NB4 (cell line): ENCODE results near the gene AR.

ENCODE experiments used
- DNase-seq: peaks from one replicate; pipeline ENCODE4 v3.0.0; 2010; ENCODE audit warnings: low read depth
- H3K4me3 ChIP-seq: one replicate; pipeline ENCODE4 v1.5.1; 2011; ENCODE audit warnings: mild to moderate bottlenecking, low read depth, low read length, moderate library complexity
- MAX ChIP-seq: IDR thresholded peaks from 2 replicates; pipeline ENCODE4 v1.6.1; 2011; ENCODE audit warnings: low read depth, low read length
- MYC ChIP-seq: IDR thresholded peaks from 2 replicates; pipeline ENCODE4 v1.6.1; 2011; ENCODE audit warnings: low read depth, low read length
- POLR2A ChIP-seq: IDR thresholded peaks from 2 replicates; pipeline ENCODE4 v1.6.1; 2011; ENCODE audit warnings: mild to moderate bottlenecking; ENCODE audit not compliant: insufficient read length; ENCODE audit errors: extremely low read depth
- TF ChIP-seq, protein P1 (sequence below): IDR thresholded peaks from one replicate; pipeline ENCODE4 v1.5.1; 2012; ENCODE audit warnings: low read depth, low read length

Gene AR

GRCh38 chrX:67523932-67524331 is 19.9 kb upstream of the AR start:
- TF ChIP-seq, protein P1, sequence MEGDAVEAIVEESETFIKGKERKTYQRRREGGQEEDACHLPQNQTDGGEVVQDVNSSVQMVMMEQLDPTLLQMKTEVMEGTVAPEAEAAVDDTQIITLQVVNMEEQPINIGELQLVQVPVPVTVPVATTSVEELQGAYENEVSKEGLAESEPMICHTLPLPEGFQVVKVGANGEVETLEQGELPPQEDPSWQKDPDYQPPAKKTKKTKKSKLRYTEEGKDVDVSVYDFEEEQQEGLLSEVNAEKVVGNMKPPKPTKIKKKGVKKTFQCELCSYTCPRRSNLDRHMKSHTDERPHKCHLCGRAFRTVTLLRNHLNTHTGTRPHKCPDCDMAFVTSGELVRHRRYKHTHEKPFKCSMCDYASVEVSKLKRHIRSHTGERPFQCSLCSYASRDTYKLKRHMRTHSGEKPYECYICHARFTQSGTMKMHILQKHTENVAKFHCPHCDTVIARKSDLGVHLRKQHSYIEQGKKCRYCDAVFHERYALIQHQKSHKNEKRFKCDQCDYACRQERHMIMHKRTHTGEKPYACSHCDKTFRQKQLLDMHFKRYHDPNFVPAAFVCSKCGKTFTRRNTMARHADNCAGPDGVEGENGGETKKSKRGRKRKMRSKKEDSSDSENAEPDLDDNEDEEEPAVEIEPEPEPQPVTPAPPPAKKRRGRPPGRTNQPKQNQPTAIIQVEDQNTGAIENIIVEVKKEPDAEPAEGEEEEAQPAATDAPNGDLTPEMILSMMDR = no peak
- TF ChIP-seq MYC (no peak), POLR2A (no peak), MAX (no peak)
- no peak overlapping the region for H3K4me3 ChIP-seq
- DNase-seq = no peak

DNA sequence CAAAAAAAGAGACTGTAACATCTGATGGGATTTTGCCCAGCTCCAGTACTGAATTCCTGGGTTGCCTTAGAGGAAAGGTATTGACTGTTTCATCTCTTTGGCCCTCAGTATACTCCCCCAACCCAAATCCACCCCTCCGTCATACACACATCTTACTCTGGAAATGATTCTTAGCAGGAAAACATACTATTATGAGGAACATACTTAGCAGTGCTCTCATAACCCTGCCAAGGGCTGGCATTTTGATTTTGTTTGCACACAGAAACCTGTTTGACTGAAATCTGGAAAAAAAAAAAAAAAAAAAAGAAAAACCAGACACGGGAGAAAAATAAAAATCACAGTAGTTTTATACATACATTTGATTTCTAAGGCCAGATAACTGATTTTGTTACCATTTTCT is 19.4 kb upstream of the AR start:
- no peak for TF ChIP-seq POLR2A
- H3K4me3 ChIP-seq = no peak overlapping the region
- no peak for DNase-seq

- H3K4me3 ChIP-seq = no peak overlapping the region
- TF ChIP-seq POLR2A (no peak), MYC (no peak), MAX (no peak)
- TF ChIP-seq, protein P1 = no peak
- DNase-seq = no peak
Measured at GRCh38 chrX:67524950-67525691, 18.7 kb upstream of the AR start.

- TF ChIP-seq POLR2A (no peak), MAX (no peak), MYC (no peak)
- TF ChIP-seq, protein P1 = no peak
- no peak overlapping the region for H3K4me3 ChIP-seq
- no peak for DNase-seq
Measured at GRCh38 chrX:67536564-67536963, 7.3 kb upstream of the AR start.

DNA sequence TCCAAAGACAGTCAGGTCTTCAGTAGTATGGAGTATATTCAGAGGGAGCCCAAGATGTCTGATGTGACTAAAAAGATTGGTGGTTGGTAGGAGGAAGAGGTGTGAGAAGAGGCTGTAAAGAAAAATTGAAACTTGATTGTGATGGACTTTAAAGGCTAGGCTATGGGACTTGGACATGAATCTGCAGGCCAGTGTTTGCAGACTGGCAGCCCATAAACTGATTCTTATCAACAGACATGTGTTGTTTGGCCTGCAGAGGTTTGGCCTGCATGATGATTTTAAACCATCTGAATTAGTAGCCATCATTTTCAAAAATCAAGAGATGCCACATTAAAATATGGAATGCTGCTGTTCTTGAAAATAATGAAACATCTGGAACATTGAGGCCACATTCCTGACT is 5.4 kb upstream of the AR start:
- TF ChIP-seq MYC = no peak
- TF ChIP-seq, protein P1 = no peak
- no peak for TF ChIP-seq MAX
- no peak for TF ChIP-seq POLR2A
- H3K4me3 ChIP-seq = no peak overlapping the region
- no peak for DNase-seq

DNA sequence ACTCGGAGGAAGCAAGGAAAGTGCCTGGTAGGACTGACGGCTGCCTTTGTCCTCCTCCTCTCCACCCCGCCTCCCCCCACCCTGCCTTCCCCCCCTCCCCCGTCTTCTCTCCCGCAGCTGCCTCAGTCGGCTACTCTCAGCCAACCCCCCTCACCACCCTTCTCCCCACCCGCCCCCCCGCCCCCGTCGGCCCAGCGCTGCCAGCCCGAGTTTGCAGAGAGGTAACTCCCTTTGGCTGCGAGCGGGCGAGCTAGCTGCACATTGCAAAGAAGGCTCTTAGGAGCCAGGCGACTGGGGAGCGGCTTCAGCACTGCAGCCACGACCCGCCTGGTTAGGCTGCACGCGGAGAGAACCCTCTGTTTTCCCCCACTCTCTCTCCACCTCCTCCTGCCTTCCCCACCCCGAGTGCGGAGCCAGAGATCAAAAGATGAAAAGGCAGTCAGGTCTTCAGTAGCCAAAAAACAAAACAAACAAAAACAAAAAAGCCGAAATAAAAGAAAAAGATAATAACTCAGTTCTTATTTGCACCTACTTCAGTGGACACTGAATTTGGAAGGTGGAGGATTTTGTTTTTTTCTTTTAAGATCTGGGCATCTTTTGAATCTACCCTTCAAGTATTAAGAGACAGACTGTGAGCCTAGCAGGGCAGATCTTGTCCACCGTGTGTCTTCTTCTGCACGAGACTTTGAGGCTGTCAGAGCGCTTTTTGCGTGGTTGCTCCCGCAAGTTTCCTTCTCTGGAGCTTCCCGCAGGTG is 637 bp downstream of the AR start:
- H3K4me3 ChIP-seq = no peak overlapping the region
- TF ChIP-seq MAX (no peak), POLR2A (no peak), MYC (no peak)
- TF ChIP-seq, protein P1 = no peak
- DNase-seq = no peak
